ENCODE results near the gene GLIS2.

GLIS2 gene

GRCh38 chr16:4315186-4316107 is at the start of gene GLIS2:
GLIS2 (plus strand) TSS chr16:4316067; CDS start chr16:4332281, 16,214 bp downstream.
- peak; percentile 94 for DNase-seq (ENCODE audit: low read depth, low spot score)

- DNase-seq (ENCODE audit: low read depth, low spot score), result no peak
Measured at GRCh38 chr16:4266372-4266771, 49.5 kb upstream of the GLIS2 start.

DNA sequence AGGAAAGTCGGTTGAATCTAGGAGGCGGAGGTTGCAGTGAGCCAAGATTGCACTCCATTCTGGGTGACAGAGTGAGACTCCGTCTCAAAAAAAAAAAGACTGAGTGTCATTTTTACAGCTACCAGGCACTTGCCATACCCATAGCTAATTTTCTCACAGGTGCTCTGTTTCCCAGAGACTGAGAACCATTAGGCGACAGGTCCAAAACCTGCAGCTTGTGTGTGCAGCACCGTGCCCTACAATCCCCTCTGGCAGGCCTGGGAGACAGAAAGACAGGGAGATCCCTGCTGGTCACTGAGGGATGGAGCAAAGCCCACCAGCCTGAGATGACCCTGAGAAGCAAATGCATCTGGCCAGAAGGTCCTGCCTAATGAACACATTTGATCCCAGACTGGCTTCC is 45.8 kb upstream of the GLIS2 start:
- DNase-seq (ENCODE audit: low read depth, low spot score), result no peak

DNA sequence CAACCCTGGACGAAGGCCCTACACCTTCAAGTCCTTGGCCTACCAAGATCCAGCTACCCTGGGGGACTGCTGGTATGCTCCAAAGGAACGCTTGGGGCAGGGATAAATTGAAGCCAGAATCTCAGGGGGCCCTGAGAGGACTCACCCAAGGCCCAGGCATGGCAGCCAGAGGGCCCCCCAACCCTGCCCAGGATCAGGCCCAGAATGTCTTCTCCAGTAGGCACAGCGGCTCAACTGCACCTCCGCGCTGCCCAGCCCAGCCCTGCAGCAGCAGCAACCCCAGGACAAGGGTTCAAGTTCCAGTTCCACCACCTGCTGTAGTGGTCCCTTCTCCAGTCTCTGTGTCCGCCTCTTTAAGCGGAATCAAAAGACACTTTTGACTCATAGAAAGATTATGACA is 45.3 kb upstream of the GLIS2 start:
- no peak for DNase-seq (ENCODE audit: low read depth, low spot score)

DNA sequence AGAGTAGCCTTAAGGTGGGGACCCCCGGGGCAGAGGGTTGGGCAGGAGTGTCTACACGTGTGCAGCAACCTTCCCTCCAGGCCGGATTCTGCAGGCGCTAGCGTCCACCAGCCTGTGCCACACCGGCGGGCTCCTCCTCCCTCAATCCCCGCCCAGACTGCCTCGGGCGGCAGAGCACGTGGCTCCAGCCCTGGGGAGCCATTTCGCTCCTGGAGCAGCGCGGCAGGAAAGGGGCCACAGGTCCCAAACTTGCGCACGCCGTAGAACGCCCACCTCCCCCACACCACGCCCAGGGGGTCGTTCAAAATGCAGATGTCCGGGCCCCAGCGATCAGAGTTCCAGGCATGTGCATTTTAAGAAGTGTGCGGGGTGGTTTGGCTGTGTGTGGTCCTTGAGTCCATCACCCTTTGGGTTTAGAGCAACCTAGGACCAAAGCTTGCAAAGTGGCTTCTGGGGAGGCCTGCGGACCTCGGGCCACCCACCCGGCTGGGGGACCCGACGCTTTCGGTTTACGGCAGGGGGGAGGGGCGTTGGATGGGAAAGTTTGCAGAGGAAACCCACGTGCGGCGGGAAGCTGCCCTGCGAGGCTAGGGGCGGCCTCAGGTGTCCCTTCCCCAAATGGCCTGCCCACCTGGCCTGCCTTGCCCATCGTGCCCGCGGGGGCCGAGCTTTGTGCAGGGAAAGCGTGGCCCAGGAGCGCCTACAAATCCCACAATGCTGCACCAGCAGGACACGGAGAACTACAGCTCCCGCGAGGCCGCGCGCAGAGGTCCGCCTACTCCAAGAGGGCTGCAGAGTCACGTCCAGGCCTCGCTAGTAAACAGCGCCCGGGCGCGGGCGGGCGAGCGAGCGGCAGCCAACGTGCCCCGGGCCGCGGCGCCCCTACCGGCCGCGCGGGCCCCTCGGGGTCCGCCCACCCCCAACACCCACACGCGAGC is 44.4 kb upstream of the GLIS2 start:
- DNase-seq (ENCODE audit: low read depth, low spot score), result peak; percentile 96

GRCh38 chr16:4272114-4272956 is 43.5 kb upstream of the GLIS2 start:
- DNase-seq (ENCODE audit: low read depth, low spot score), result peak; percentile 56

- peak; percentile 62 for DNase-seq (ENCODE audit: low read depth, low spot score)
Measured at GRCh38 chr16:4273858-4274311, 42.0 kb upstream of the GLIS2 start.

- no peak for DNase-seq (ENCODE audit: low read depth, low spot score)
Measured at GRCh38 chr16:4275861-4276260, 40.0 kb upstream of the GLIS2 start.

DNA sequence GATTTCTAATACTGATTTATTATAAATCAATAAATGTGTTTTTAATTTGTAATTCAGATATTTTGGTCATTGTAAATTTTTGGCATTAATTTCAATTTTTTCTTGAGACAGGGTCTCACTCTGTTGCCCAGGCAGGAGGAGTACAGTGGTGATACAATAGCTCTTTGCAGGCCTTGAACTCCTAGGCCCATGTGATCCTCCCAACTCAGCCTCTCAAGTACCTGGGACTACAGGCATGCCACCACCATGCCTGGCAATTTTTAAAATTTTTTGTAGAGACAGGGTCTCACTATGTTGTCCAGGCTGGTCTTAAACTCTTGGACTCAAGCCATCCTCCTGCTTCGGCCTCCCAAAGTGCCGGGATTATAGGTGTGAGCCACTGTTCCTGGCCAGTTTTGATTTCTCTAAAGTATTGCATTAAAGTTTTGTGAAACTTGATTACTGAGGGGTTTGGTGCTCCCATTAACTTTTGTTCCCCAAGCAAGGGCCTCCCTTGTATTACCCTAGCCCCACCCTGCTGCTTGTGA is 37.8 kb upstream of the GLIS2 start:
- DNase-seq (ENCODE audit: low read depth, low spot score), result no peak

DNA sequence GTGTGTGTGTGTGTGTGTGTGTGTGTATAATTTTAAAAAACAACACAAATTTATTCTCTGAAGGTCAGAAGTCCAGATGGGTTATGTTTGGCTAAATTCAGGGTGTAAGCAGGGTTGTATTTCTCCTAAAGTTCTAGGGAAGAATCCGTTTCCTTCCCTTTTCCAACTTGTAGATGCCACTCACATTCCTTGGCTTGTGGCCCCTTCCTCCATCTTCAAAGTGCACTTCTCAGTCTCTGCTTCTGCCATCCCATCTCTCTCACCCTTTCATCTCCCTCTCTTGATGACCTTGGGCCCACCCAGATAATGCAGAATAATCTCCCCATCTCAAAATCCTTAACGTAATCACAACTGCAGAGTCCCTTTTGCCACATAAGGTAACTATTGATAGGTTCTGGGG is 35.2 kb upstream of the GLIS2 start:
- DNase-seq (ENCODE audit: low read depth, low spot score), result no peak

- no peak for DNase-seq (ENCODE audit: low read depth, low spot score)
Measured at GRCh38 chr16:4283441-4283840, 32.4 kb upstream of the GLIS2 start.

- DNase-seq (ENCODE audit: low read depth, low spot score), result peak; percentile 20
Measured at GRCh38 chr16:4283939-4284338, 31.9 kb upstream of the GLIS2 start.

GRCh38 chr16:4285167-4285566 is 30.7 kb upstream of the GLIS2 start:
- no peak for DNase-seq (ENCODE audit: low read depth, low spot score)

DNA sequence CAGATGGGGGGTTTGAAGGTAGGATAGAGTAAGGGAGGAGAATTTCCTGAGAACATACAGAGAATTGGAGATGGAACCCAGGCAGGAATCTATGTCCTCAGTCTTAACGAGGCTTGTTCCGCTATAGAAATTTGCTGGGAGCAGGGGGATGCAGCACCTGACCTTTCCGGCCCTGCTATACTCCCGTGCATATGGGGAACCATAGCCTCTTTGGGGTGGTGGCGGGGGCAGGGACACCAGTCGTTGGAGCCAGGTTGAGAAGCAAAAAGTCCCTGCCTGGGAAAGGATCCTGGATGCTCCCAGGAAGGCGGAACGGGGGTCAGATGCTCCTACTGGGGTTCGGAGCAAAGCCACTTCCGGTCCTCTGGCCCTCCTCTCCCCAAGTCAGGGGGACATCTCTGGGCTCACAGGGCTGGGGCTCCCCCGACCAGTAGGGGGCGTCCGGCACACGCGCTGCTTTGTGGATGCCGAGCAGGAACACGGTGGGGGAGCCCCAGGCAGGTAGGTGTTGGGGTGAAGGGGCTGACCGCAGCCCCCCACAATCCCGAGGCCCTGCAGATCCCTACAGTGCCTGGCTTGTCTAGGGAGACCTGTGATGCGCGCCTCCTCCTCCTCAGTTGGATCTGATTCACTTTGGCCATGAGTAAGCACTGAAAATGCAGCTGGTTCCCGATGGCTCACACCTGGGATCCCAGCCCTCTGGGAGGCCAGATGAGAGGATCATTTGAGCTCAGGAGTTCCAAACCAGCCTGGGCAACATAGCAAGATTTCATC is 27.5 kb upstream of the GLIS2 start:
- DNase-seq (ENCODE audit: low read depth, low spot score), result peak; percentile 78

DNA sequence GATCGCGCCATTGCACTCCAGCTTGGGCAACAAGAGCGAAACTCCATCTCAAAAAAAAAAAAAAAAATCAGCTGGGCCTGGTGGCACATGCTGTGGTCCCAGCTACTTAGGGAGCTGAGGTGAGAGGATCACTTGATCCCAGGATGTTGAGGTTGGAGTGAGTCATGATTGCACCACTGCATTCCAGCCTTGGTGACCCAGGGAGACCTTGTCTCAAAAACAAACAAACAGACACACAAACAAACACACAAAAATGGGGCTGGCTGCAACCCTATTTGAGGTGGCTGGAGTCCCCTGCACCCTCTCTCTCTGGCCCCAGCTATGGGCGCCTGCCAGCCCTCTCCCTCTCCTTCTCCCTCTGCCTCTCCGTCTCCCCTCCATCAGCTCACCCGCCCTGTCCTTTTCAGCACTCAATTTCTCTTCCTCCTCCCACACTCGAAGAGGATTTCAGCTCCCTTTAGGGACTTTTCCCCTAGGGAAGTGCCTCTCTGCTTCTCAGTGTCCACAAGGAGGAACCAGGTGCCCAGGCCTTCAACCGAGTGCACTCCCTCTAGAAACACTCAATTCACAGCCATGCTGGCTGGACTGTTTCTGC is 25.5 kb upstream of the GLIS2 start:
- DNase-seq (ENCODE audit: low read depth, low spot score), result peak; percentile 63

GRCh38 chr16:4291699-4292098 is 24.2 kb upstream of the GLIS2 start:
- no peak for DNase-seq (ENCODE audit: low read depth, low spot score)

GRCh38 chr16:4293181-4293716 is 22.6 kb upstream of the GLIS2 start:
- DNase-seq (ENCODE audit: low read depth, low spot score), result no peak

DNA sequence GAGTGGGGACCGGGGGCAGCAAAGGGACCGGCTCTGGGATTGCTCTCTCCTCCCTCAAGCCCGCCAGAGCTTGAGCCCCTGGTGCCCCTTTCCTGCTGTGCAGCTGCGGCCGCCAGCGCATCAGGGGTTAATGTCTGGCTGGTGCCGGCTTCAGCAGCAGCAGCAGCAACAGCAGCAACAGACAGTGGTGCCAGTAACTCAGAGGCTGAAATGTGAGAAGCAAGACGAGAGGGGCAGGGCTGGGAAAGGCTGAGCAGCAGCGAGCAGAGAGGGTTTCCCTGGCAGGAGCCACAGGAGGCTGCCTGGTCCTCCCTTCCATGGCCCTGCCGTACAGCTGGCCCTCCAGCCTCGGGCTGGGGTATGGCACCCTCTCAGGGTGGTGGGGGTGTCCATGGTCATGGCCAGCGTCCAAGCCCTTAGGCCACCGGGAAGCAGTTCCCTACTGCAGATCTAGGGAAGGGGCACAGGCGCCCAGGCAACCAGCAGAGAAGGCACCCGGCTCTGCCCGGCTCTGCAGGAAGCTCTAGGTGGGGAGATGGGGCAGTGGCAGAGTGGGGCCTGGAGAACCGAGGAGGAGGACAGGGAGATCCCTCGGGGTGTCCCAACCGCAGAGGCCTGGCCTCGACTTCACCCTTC is 21.9 kb upstream of the GLIS2 start:
- DNase-seq (ENCODE audit: low read depth, low spot score), result peak; percentile 90

- no peak for DNase-seq (ENCODE audit: low read depth, low spot score)
Measured at GRCh38 chr16:4295581-4295980, 20.3 kb upstream of the GLIS2 start.
